ENCODE data around the gene GALNT9.

Gene GALNT9

DNA sequence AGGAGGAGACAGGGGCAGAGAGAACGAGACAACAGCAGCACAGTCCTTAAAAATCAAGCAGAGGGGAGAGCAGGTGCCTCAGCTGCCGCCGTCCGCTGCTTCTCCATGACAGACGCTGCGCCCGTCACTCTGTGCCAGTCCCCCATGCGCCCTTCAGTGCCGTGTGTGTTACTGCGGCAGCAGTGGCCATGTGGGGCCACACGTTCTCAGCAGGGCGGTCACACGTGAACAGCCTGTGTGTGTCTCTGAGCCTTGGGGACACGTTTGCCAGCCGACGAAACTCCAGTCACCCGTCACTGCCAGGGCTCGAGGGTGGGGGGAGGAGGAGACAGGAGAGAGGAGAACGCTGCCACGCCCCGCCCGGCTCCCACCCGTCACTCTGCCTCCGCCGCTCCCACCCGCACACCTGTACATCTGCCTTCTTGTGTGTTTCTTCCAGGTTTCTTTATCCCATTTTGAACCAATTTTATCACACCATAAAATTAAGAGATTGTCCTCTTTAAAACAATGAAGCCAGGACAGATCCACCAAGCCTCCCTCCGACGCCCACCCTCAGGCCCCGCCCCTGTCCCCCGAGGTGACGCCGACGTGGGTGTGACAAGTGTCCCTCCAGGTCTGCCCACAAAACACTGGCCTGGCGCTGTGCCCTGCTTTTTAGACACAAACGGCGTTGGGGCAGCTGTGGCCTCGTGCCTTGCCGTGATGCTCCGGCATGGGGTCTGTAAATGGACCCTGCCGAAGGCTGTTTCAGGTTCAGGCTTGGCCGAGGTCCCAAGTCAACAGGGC lies 58.2 kb downstream of the GALNT9 start:
- H3K4me3 ChIP-seq (replicated peaks in 1 of 2; ENCODE audit: low read depth in 2 of 2, low read length in 2 of 2), result no peak overlapping the region
- TF ChIP-seq, protein P1, sequence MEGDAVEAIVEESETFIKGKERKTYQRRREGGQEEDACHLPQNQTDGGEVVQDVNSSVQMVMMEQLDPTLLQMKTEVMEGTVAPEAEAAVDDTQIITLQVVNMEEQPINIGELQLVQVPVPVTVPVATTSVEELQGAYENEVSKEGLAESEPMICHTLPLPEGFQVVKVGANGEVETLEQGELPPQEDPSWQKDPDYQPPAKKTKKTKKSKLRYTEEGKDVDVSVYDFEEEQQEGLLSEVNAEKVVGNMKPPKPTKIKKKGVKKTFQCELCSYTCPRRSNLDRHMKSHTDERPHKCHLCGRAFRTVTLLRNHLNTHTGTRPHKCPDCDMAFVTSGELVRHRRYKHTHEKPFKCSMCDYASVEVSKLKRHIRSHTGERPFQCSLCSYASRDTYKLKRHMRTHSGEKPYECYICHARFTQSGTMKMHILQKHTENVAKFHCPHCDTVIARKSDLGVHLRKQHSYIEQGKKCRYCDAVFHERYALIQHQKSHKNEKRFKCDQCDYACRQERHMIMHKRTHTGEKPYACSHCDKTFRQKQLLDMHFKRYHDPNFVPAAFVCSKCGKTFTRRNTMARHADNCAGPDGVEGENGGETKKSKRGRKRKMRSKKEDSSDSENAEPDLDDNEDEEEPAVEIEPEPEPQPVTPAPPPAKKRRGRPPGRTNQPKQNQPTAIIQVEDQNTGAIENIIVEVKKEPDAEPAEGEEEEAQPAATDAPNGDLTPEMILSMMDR (IDR thresholded peaks at IDR 0.05; ENCODE audit: low read depth, low read length), result no peak
- DNase-seq (ENCODE audit: low read depth in 2 of 2), result no peak

DNA sequence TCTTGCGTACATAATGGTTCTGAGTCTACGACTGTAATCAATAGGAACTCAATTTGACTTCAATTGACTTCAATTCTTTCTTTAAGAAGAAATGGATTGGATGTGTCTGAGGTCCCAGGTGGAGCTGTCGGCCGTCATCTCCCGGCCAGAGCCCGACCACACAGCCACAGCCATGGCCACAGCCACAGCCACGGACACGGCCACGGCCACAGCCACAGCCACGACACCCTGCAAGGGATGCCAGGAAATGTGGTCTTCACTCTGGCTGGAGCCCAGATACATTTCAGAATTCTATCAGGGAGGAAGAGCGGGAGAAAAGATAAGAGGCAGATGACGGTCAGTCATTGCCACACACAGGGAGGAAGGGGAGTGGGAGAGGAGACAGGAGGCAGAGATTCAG lies 58.9 kb downstream of the GALNT9 start:
- TF ChIP-seq, protein P1 (IDR thresholded peaks at IDR 0.05; ENCODE audit: low read depth, low read length), result no peak
- no peak for DNase-seq (ENCODE audit: low read depth in 2 of 2)
- no peak overlapping the region for H3K4me3 ChIP-seq (replicated peaks in 1 of 2; ENCODE audit: low read depth in 2 of 2, low read length in 2 of 2)

DNA sequence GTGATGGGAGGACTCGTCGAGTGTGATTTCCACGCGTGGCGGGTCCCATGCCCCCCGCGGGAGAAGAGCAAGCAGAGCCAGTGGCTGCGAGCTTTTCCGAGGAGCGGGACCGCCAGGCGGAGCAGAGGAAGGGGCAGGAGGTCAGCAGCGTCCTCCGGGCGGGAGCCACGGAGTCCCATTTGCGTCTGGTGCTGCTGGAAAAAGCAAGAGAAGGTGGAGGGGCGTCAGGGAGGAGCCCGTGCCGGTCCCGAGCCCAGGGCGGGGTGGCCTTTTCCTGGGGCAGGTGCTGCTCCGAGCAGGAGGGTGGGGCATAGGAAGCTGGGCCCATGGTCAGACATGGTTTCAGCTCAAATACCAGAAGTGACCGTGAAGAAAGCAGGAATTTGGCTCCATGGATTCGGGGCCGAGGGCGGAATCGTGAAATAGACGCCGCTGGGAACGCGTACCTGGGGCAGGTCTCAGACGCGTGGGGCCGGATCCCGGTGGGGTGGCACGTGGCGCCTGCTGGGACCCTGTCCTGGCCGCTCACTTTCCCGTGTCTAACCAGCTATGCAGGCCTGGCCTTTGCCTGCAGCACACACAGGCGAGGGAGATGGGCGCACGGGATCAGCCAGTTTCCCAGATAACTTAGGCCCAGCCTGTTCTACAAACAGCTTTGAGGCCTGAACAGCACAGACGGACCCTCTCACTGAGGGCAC lies 60.0 kb downstream of the GALNT9 start:
- no peak overlapping the region for H3K4me3 ChIP-seq (replicated peaks in 1 of 2; ENCODE audit: low read depth in 2 of 2, low read length in 2 of 2)
- TF ChIP-seq, protein P1 (IDR thresholded peaks at IDR 0.05; ENCODE audit: low read depth, low read length), result no peak

DNA sequence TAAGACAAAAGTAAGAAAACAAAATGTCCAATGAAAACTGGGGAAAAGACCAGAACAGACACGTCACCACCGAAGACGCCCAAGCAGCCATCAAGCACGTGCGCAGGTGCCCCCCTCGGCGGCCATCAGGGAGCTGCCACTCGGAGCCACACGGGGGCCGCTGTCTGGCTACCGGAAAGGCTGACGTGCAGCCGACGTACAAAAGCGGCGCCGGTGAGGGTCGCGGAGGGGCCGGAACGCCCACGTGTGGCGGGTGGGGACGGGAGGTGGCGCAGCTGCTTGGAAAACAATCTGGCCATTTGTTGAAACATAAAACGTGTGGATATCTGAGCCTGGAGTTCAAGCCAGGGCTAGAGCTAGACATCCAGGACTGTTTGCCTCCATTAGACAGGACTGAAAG lies 60.7 kb downstream of the GALNT9 start:
- DNase-seq (ENCODE audit: low read depth in 2 of 2), result no peak
- TF ChIP-seq, protein P1 (IDR thresholded peaks at IDR 0.05; ENCODE audit: low read depth, low read length), result no peak
- no peak overlapping the region for H3K4me3 ChIP-seq (replicated peaks in 1 of 2; ENCODE audit: low read depth in 2 of 2, low read length in 2 of 2)

More for the DNA sequence above, 60.0 kb downstream of the GALNT9 start:
- DNase-seq (ENCODE audit: low read depth in 2 of 2), result no peak

DNA sequence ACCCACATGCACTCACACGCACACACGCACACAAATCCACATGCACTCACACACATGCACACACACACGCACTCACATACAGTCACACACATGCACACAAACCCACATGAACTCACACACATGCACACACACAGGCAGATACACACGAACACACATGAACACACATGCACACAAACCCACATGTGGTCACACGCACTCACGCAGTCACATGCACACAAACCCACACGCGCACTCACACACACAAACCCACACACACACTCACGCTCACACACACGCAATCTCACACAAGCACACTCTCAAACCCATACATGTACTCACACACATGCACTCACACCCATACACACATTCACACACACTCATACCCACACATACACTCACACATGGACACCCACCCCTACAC lies 61.5 kb downstream of the GALNT9 start:
- H3K4me3 ChIP-seq (replicated peaks in 1 of 2; ENCODE audit: low read depth in 2 of 2, low read length in 2 of 2), result no peak overlapping the region
- no peak for DNase-seq (ENCODE audit: low read depth in 2 of 2)
- TF ChIP-seq, protein P1 (IDR thresholded peaks at IDR 0.05; ENCODE audit: low read depth, low read length), result no peak

DNA sequence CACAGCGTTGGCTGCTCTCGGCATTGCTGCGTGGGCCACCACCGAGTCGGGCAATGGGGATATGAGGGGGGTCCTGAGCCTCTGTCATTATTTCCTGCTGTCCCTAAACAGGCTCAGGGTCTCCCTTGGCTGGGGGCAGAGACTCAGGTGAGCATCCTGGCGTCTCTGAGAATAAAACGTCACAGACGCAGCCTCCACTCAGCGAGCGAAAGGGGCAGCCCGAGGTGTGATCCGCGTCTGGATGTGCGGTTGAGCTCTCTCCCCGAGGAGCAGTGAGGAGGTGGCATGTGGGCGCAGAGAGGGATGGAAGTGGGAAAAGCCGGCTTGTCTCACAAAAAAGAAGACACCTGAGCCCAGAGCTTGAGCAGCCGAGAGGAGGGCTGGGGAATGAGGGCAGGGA lies 62.6 kb downstream of the GALNT9 start:
- DNase-seq (ENCODE audit: low read depth in 2 of 2), result no peak
- TF ChIP-seq, protein P1 (IDR thresholded peaks at IDR 0.05; ENCODE audit: low read depth, low read length), result no peak
- H3K4me3 ChIP-seq (replicated peaks in 1 of 2; ENCODE audit: low read depth in 2 of 2, low read length in 2 of 2), result no peak overlapping the region

Data from cardiac fibroblast (primary cell).